Ramos (cell line): Measurements from ENCODE around the gene SRSF6.

Experiments used
- in situ Hi-C: fragments of 300-500 bp; cut with MboI; formaldehyde crosslinking; loops from one replicate; pipeline ENCODE4 v1.14.3; 2022; ENCODE audit warnings: low sequenced_read_pairs; ENCODE audit not compliant: unreplicated experiment

The SRSF6 gene

DNA sequence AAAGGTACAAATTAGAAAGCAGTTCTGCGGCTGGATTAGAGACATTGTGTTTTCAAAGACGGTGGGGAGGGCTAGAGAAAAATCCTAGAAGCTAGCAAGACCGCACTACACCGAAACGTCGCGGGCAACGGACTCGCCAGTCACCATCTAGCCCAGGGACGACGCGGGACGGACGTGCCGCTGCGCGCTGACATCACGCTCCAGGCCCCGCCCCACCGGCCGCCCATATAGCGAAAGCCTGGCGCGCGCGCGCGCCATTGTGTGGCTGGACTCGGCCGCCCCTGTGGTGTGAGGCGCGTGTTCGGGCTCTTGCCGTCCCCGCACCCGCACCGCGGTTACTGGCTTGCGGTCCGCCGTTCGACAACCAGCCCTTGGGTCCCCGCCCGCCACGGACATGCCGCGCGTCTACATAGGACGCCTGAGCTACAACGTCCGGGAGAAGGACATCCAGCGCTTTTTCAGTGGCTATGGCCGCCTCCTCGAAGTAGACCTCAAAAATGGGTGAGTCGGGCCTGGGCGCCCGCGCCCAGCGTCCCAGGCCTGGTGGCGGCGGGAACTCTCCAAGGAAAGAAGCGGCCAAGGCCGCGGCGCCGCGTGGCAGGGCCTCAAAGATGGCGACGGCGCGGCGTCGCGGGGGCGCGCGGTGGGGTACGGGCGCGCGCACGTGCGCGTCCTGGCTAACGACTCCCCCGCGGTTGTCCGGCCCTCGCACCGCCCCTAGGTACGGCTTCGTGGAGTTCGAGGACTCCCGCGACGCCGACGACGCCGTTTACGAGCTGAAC lies at the start of gene SRSF6:
Gene SRSF6, plus strand, starts transcription at position 257 of the 782 bp plus-strand sequence. Its CDS starts 138 bp downstream, at position 395.
- in situ Hi-C loops: no loop called here

GRCh38 chr20:43408848-43409576 lies 48.7 kb upstream of the SRSF6 start:
- in situ Hi-C loops: loop anchor here (25.0 kb wide), 1 partner anchor 1672 kb away; no protein-coding TSS in a partner anchor

DNA sequence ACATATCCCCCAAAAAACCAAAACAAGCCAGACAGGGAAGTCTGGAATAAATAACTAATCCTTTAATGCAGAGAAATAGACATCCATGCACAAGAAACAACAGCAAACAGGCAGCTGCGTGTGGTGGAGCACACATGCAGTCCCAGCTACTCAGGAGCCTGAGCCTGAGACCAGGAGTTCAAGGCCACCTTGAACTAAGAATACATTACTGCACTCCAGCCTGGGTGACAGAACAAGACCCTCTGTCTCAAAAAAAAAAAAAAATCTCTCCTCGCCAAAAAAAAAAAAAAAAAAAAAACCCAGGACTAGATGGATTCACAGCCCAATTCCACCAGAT lies 48.2 kb upstream of the SRSF6 start:
- in situ Hi-C loops: loop anchor here (25.0 kb wide), 1 partner anchor 1672 kb away; no protein-coding TSS in a partner anchor

- in situ Hi-C loops: loop anchor here (25.0 kb wide), 1 partner anchor 1679 kb away; no protein-coding TSS in a partner anchor
These were observed 41.9 kb upstream of the SRSF6 start for GRCh38 chr20:43415661-43416430.

- in situ Hi-C loops: loop anchor here (25.0 kb wide), 1 partner anchor 1679 kb away; no protein-coding TSS in a partner anchor
These were observed 41.0 kb upstream of the SRSF6 start for GRCh38 chr20:43416591-43417228.

DNA sequence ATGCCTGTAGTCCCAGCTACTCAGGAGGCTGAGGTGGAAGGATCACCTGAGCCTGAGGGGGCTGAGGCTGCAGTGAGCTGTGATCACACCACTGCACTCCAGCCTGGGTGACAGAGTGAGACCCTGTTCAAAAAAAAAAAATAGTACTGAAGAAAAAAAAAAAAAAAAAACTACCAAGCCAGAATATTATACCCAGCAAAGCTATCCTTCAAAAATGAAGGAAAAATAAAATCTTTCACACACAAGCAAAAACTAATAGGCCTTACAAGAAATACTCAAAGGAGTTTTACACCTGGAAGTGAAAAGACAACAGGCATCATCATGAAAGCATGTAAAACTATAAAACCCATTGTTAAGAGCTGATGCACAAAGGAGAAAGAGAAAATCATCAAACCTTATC lies 37.5 kb upstream of the SRSF6 start:
- in situ Hi-C loops: loop anchor here (25.0 kb wide), 1 partner anchor 1683 kb away; no protein-coding TSS in a partner anchor

- in situ Hi-C loops: loop anchor here (25.0 kb wide), 1 partner anchor 1684 kb away; no protein-coding TSS in a partner anchor
These were observed 36.8 kb upstream of the SRSF6 start for GRCh38 chr20:43420913-43421312.

- in situ Hi-C loops: no loop called here
These were observed 31.5 kb upstream of the SRSF6 start for GRCh38 chr20:43426172-43426571.

- in situ Hi-C loops: no loop called here
These were observed 27.2 kb upstream of the SRSF6 start for GRCh38 chr20:43430265-43431133.

DNA sequence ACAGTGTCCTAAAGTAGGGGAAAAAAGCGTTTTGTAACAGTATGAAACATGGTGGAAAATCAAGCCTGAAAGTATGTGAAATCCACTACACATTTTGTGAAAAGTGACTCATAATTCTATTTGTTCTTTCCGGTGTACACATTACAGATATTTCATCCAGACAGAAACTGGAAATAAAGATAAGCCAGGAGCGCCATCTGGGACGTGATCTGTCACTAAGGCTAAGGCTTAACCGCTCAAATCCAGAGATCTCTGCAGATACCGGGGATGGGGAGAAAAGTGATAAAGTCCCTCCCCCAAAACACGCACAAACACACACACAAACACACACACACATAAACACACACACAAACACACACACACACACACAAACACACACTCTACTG lies 26.6 kb upstream of the SRSF6 start:
- in situ Hi-C loops: no loop called here

- in situ Hi-C loops: no loop called here
These were observed 25.2 kb upstream of the SRSF6 start for GRCh38 chr20:43432498-43432897.

DNA sequence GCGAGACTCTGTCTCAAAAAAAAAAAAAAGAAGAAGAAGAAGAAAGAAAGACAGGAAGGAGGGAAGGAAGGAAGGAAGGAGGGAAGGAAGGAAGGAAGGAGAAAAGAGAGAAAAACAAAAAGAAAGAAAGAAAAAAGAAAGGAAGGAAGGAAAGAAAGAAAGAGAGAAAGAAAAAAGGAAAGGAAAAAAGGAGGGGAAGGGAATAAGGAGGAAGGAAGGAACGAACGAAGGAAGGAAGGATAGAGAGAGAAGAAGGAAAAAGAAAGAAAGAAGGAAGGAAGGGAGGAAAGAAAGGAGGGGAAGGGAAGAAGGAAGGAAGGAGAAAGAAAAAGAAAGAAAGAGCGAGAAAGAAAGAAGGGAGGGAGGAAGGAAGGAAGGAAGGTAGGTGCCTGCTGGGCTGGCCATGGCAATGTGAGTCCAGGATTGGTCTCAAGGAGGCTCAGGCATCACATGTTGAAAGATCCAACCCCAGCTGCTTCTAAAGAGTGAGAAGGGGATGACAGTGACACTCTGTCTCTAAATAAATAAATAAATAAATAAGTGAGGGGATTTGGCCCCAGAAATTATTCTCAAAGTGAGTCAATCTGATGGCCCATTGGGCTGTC lies 24.3 kb upstream of the SRSF6 start:
- in situ Hi-C loops: no loop called here

DNA sequence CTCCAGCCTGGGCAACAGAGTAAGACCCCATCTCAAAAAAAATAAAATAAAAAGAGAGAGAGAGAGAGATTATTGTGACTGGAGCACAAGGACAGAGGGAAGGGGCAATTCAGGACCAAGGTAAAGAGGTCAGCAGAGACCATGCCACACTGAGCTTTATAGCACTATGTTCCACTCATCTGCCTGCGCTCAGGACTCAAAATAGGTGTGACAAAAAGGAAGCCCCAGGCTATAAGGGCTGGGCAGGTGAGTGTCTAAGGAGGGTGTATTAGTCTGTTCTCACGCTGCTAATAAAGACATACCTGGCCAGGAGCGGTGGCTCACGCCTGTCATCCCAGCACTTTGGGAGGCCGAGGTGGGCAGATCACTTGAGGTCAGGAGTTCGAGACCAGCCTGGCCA lies 23.1 kb upstream of the SRSF6 start:
- in situ Hi-C loops: no loop called here

- in situ Hi-C loops: no loop called here
These were observed 18.9 kb upstream of the SRSF6 start for GRCh38 chr20:43438578-43439316.

- in situ Hi-C loops: no loop called here
These were observed 17.2 kb upstream of the SRSF6 start for GRCh38 chr20:43440531-43440930.

- in situ Hi-C loops: no loop called here
These were observed 15.3 kb upstream of the SRSF6 start for GRCh38 chr20:43442282-43442880.

DNA sequence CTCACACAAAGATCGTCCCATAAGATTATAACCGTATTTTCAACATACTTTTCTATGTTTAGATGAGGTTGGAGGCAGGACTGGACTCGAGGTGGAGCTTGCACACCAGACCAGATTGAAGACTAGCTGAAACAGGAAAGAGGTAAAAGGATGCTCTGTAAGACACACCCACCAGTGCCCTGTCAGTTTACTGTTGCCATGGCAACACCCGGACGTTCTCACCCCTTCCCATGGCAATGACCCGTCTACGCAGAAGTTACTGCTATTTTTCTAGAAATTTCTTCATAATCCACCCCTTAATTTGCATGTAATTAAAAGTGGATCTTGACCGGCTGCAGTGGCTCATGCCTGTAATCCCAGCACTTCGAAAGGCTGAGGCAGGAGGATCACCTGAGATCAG lies 13.6 kb upstream of the SRSF6 start:
- in situ Hi-C loops: no loop called here
